ENCODE data around the gene KMT2E. TPM values are rescaled to one million over a fixed set of nuclear protein-coding genes. Genes with fewer than 3 reads are reported as not detected.

KMT2E gene
- total RNA-seq, 3 donors from 2014 or later, result 49.2 to 71.8 (median 67.4) TPM

GRCh38 chr7:105125745-105126144 lies 111.7 kb downstream of the KMT2E start:
- H3K4me1 Mint-ChIP-seq (ENCODE audit: low read depth), result peaks cover 20% of the 10 kb centered on the region

GRCh38 chr7:105126436-105126975 lies 112.5 kb downstream of the KMT2E start:
- Mint-ChIP-seq H3K9me3 (no peaks in the 10 kb centered on the region), H3K4me3 (no peak overlapping the region), H3K4me1 (ENCODE audit: low read depth) (peaks cover 20% of the 10 kb centered on the region), H3K27me3 (ENCODE audit: low read depth) (no peaks in the 10 kb centered on the region), H3K36me3 (ENCODE audit: insufficient read depth) (peaks cover 30% of the 10 kb centered on the region)
- ATAC-seq (no peak), DNase-seq (no peak)

More at GRCh38 chr7:105125745-105126144, 111.7 kb downstream of the KMT2E start:
- Mint-ChIP-seq H3K27me3 (ENCODE audit: low read depth) (no peaks in the 10 kb centered on the region), H3K4me3 (no peak overlapping the region), H3K36me3 (ENCODE audit: insufficient read depth) (peaks cover 27% of the 10 kb centered on the region), H3K9me3 (no peaks in the 10 kb centered on the region)
- no peak for DNase-seq
- no peak for ATAC-seq

- H3K4me1 Mint-ChIP-seq (ENCODE audit: low read depth), result peaks cover 19% of the 10 kb centered on the region
- no peaks in the 10 kb centered on the region for H3K9me3 Mint-ChIP-seq
- peak in 1 of 2 donors; percentile 43 for ATAC-seq
- no peaks in the 10 kb centered on the region for H3K27me3 Mint-ChIP-seq (ENCODE audit: low read depth)
- H3K36me3 Mint-ChIP-seq (ENCODE audit: insufficient read depth), result peaks cover 31% of the 10 kb centered on the region
- no peak for DNase-seq
- H3K4me3 Mint-ChIP-seq, result no peak overlapping the region
These were observed 113.2 kb downstream of the KMT2E start for GRCh38 chr7:105127179-105127578.

GRCh38 chr7:105130048-105130447 lies 116.0 kb downstream of the KMT2E start:
- H3K4me1 Mint-ChIP-seq (ENCODE audit: low read depth), result peaks cover 18% of the 10 kb centered on the region
- ATAC-seq (no peak), DNase-seq (no peak)
- H3K4me3 Mint-ChIP-seq, result no peak overlapping the region
- no peaks in the 10 kb centered on the region for H3K9me3 Mint-ChIP-seq
- no peaks in the 10 kb centered on the region for H3K27me3 Mint-ChIP-seq (ENCODE audit: low read depth)
- peaks cover 29% of the 10 kb centered on the region for H3K36me3 Mint-ChIP-seq (ENCODE audit: insufficient read depth)

- H3K4me1 Mint-ChIP-seq (ENCODE audit: low read depth), result peaks cover 18% of the 10 kb centered on the region
- peaks cover 24% of the 10 kb centered on the region for H3K36me3 Mint-ChIP-seq (ENCODE audit: insufficient read depth)
- no peak for ATAC-seq
These were observed 116.6 kb downstream of the KMT2E start for GRCh38 chr7:105130580-105130979.

GRCh38 chr7:105131033-105131656 lies 117.1 kb downstream of the KMT2E start:
- ATAC-seq (peak; percentile 35 to 72), DNase-seq (no peak)
- peaks cover 18% of the 10 kb centered on the region for H3K36me3 Mint-ChIP-seq (ENCODE audit: insufficient read depth)
- no peaks in the 10 kb centered on the region for H3K27me3 Mint-ChIP-seq (ENCODE audit: low read depth)
- no peak overlapping the region for H3K4me3 Mint-ChIP-seq
- no peaks in the 10 kb centered on the region for H3K9me3 Mint-ChIP-seq
- peaks cover 18% of the 10 kb centered on the region for H3K4me1 Mint-ChIP-seq (ENCODE audit: low read depth)

More at GRCh38 chr7:105130580-105130979, 116.6 kb downstream of the KMT2E start:
- no peaks in the 10 kb centered on the region for H3K27me3 Mint-ChIP-seq (ENCODE audit: low read depth)
- no peak for DNase-seq
- H3K9me3 Mint-ChIP-seq, result no peaks in the 10 kb centered on the region
- no peak overlapping the region for H3K4me3 Mint-ChIP-seq

GRCh38 chr7:105131890-105132289 lies 117.9 kb downstream of the KMT2E start:
- H3K36me3 Mint-ChIP-seq (ENCODE audit: insufficient read depth), result peaks cover 21% of the 10 kb centered on the region
- peak in 1 of 2 donors; percentile 24 for ATAC-seq

GRCh38 chr7:105132335-105132734 lies 118.3 kb downstream of the KMT2E start:
- H3K9me3 Mint-ChIP-seq, result no peaks in the 10 kb centered on the region
- peaks cover 19% of the 10 kb centered on the region for H3K36me3 Mint-ChIP-seq (ENCODE audit: insufficient read depth)
- peaks cover 21% of the 10 kb centered on the region for H3K4me1 Mint-ChIP-seq (ENCODE audit: low read depth)
- no peak for DNase-seq
- no peak overlapping the region for H3K4me3 Mint-ChIP-seq
- peak; percentile 38 to 45 for ATAC-seq
- H3K27me3 Mint-ChIP-seq (ENCODE audit: low read depth), result no peaks in the 10 kb centered on the region

More at GRCh38 chr7:105131890-105132289, 117.9 kb downstream of the KMT2E start:
- no peaks in the 10 kb centered on the region for H3K27me3 Mint-ChIP-seq (ENCODE audit: low read depth)
- no peak overlapping the region for H3K4me3 Mint-ChIP-seq
- DNase-seq, result no peak
- peaks cover 21% of the 10 kb centered on the region for H3K4me1 Mint-ChIP-seq (ENCODE audit: low read depth)
- no peaks in the 10 kb centered on the region for H3K9me3 Mint-ChIP-seq

- DNase-seq, result no peak
- peaks cover 21% of the 10 kb centered on the region for H3K4me1 Mint-ChIP-seq (ENCODE audit: low read depth)
- H3K27me3 Mint-ChIP-seq (ENCODE audit: low read depth), result no peaks in the 10 kb centered on the region
- no peaks in the 10 kb centered on the region for H3K9me3 Mint-ChIP-seq
- no peak overlapping the region for H3K4me3 Mint-ChIP-seq
- no peak for ATAC-seq
- peaks cover 23% of the 10 kb centered on the region for H3K36me3 Mint-ChIP-seq (ENCODE audit: insufficient read depth)
These were observed 118.8 kb downstream of the KMT2E start for GRCh38 chr7:105132835-105133234.

GRCh38 chr7:105133358-105133757 lies 119.4 kb downstream of the KMT2E start:
- H3K36me3 Mint-ChIP-seq (ENCODE audit: insufficient read depth), result peaks cover 27% of the 10 kb centered on the region
- no peaks in the 10 kb centered on the region for H3K27me3 Mint-ChIP-seq (ENCODE audit: low read depth)
- H3K9me3 Mint-ChIP-seq, result no peaks in the 10 kb centered on the region
- peaks cover 24% of the 10 kb centered on the region for H3K4me1 Mint-ChIP-seq (ENCODE audit: low read depth)
- H3K4me3 Mint-ChIP-seq, result no peak overlapping the region
- DNase-seq, result no peak
- no peak for ATAC-seq

GRCh38 chr7:105133986-105134655 lies 120.1 kb downstream of the KMT2E start:
- DNase-seq (no peak), ATAC-seq (no peak)
- Mint-ChIP-seq H3K4me1 (ENCODE audit: low read depth) (peaks cover 24% of the 10 kb centered on the region), H3K4me3 (no peak overlapping the region), H3K36me3 (ENCODE audit: insufficient read depth) (peaks cover 30% of the 10 kb centered on the region), H3K27me3 (ENCODE audit: low read depth) (no peaks in the 10 kb centered on the region), H3K9me3 (no peaks in the 10 kb centered on the region)

GRCh38 chr7:105136221-105136620 lies 122.2 kb downstream of the KMT2E start:
- DNase-seq (no peak), ATAC-seq (no peak)
- Mint-ChIP-seq H3K4me1 (ENCODE audit: low read depth) (peaks cover 18% of the 10 kb centered on the region), H3K36me3 (ENCODE audit: insufficient read depth) (peaks cover 29% of the 10 kb centered on the region), H3K9me3 (no peaks in the 10 kb centered on the region), H3K27me3 (ENCODE audit: low read depth) (no peaks in the 10 kb centered on the region), H3K4me3 (no peak overlapping the region)

GRCh38 chr7:105137898-105138297 lies 123.9 kb downstream of the KMT2E start:
- no peaks in the 10 kb centered on the region for H3K9me3 Mint-ChIP-seq
- DNase-seq, result no peak
- H3K4me1 Mint-ChIP-seq (ENCODE audit: low read depth), result peaks cover 15% of the 10 kb centered on the region
- H3K36me3 Mint-ChIP-seq (ENCODE audit: insufficient read depth), result peaks cover 36% of the 10 kb centered on the region
- H3K4me3 Mint-ChIP-seq, result no peak overlapping the region
- no peaks in the 10 kb centered on the region for H3K27me3 Mint-ChIP-seq (ENCODE audit: low read depth)
- ATAC-seq, result no peak

- peaks cover 10% of the 10 kb centered on the region for H3K4me1 Mint-ChIP-seq (ENCODE audit: low read depth)
- no peak for DNase-seq
- H3K9me3 Mint-ChIP-seq, result no peaks in the 10 kb centered on the region
- H3K36me3 Mint-ChIP-seq (ENCODE audit: insufficient read depth), result peaks cover 33% of the 10 kb centered on the region
- no peaks in the 10 kb centered on the region for H3K27me3 Mint-ChIP-seq (ENCODE audit: low read depth)
- no peak for ATAC-seq
- H3K4me3 Mint-ChIP-seq, result no peak overlapping the region
These were observed 125.4 kb downstream of the KMT2E start for GRCh38 chr7:105139381-105139780.

GRCh38 chr7:105141068-105141467 lies 127.1 kb downstream of the KMT2E start:
- H3K4me1 Mint-ChIP-seq (ENCODE audit: low read depth), result peaks cover 8% of the 10 kb centered on the region
- H3K9me3 Mint-ChIP-seq, result no peaks in the 10 kb centered on the region
- no peak for ATAC-seq
- H3K4me3 Mint-ChIP-seq, result no peak overlapping the region
- peaks cover 33% of the 10 kb centered on the region for H3K36me3 Mint-ChIP-seq (ENCODE audit: insufficient read depth)
- H3K27me3 Mint-ChIP-seq (ENCODE audit: low read depth), result no peaks in the 10 kb centered on the region
- no peak for DNase-seq
